HepG2 (cell line): ENCODE results near the gene PRR11. TPM values are rescaled to one million over a fixed set of nuclear protein-coding genes. Genes with fewer than 3 reads are reported as not detected.
A peak's percentile ranks its signal among the peaks of the same experiment; 100 is the strongest.

Experiments used
- KLF15 ChIP-seq: sonication (generic); formaldehyde crosslinking; IDR thresholded peaks from 2 replicates; pipeline ENCODE4 v1.8.1; 2023; ENCODE audit warnings: borderline replicate concordance, mild to moderate bottlenecking, inconsistent platforms, missing genetic modification reagents, mixed read lengths
- MYNN ChIP-seq: sonication (generic); formaldehyde crosslinking; IDR thresholded peaks from 2 replicates; pipeline ENCODE4 v1.4.0; 2020; ENCODE audit warnings: mild to moderate bottlenecking, low read depth, missing genetic modification reagents
- ZBTB8A ChIP-seq: sonication (generic); formaldehyde crosslinking; IDR thresholded peaks from 2 replicates; pipeline ENCODE4 v1.4.0; 2020; ENCODE audit warnings: mild to moderate bottlenecking, low read depth, missing genetic modification reagents, borderline replicate concordance
- ZNF430 ChIP-seq: sonication (generic); formaldehyde crosslinking; IDR thresholded peaks from 2 replicates; pipeline ENCODE4 v1.9.0; 2021; ENCODE audit warnings: mild to moderate bottlenecking, missing genetic modification reagents
- ZNF451 ChIP-seq: sonication (generic); formaldehyde crosslinking; IDR thresholded peaks from 2 replicates; pipeline ENCODE4 v1.5.0; 2020; ENCODE audit warnings: mild to moderate bottlenecking, missing genetic modification reagents
- ZNF670 ChIP-seq: sonication (generic); formaldehyde crosslinking; IDR thresholded peaks from 2 replicates; pipeline ENCODE4 v1.8.0; 2022; ENCODE audit warnings: mild to moderate bottlenecking, missing genetic modification reagents, borderline replicate concordance
- ZSCAN12 ChIP-seq: sonication (generic); formaldehyde crosslinking; IDR thresholded peaks from 2 replicates; pipeline ENCODE4 v1.9.0; 2021; ENCODE audit warnings: mild to moderate bottlenecking, missing genetic modification reagents
- polyA plus RNA-seq, 8 experiments: library from polyadenylated mRNA; depleted of rRNA in 3 of 8; stranded (reverse) in 7 of 8; unstranded in 1 of 8; fragments of >200 nt; fragmentation: Illumina TruSeq in 4 of 8; extraction: Trizol in 4 of 8; gene quantifications; 2 replicates each; pipeline versions ENCODE4 v1.2.1 to v1.2.3, GENCODE V29; 2011 to 2016; ENCODE audit warnings: low read depth in 4 of 8, missing spikeins in 1 of 8, mixed read lengths in 1 of 8; ENCODE audit not compliant: insufficient read depth in 1 of 8
- total RNA-seq, 5 experiments: library from RNA; depleted of rRNA; stranded (reverse); fragments of >200 nt; fragmentation: Illumina TruSeq; extraction: Trizol; gene quantifications; 2 replicates each; pipeline ENCODE4 v1.2.3, GENCODE V29; 2016; ENCODE audit warnings: low read depth in 1 of 5
- TF ChIP-seq, protein P1 (sequence below): sonication (generic); formaldehyde crosslinking; IDR thresholded peaks from 2 replicates; pipeline ENCODE4 v1.4.0; 2020; ENCODE audit warnings: low read depth, missing genetic modification reagents
- TF ChIP-seq, protein P2 (sequence below): sonication (generic); formaldehyde crosslinking; IDR thresholded peaks from 2 replicates; pipeline ENCODE4 v1.4.0; 2020; ENCODE audit warnings: mild to moderate bottlenecking, missing genetic modification reagents, borderline replicate concordance
- TF ChIP-seq, protein P3 (sequence below): fragments of 450-650 bp; IDR thresholded peaks from 2 replicates; pipeline ENCODE4 v1.6.1; 2017

The PRR11 gene
- total and polyA plus RNA-seq, 2 of the 13 experiments (the other 11 are each of a cell fraction or from before 2014, with no cell fraction given): 35.7 to 39.2 TPM

DNA sequence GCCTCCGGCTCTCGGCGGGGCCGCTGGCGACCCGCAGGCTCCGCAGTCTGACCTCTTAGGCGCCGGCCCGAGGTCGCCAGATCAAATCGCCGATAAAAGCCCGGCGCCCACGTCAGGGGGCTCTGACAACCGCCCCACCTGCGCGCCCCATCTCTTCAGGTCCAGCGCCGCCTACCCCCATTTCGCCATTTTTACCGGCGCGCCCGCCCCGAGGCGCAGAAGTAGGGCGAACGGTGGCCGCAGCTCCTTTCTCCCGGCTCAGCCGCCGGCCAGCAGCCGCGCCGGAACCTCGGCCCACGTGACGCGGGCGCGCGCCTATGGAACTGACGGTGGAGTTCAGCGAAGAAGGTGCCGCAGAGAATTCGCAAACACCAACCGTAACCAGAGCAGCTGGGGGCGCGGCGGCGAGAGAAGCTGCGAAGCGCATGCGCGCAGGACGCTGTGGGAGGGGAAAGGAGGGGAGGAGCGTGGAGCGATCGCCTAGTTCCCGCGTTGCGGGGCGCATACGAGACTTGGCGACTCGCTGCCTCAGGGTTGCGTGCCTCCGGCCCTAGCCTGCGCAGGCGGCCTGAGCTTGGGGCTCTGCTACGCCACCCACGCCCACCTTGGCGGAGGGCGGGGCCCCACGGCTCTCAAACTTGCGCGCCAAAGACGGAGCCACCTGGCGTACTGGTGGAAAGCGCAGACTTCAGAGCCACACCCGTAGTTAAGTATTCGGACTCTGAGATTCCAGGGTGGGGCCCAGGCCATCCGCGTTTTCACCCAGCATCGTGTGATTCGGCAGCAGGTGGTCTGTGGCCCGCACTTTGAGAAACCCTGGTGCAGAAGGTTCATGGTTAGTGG lies 48.9 kb upstream of the PRR11 start, which contains the start of gene TRIM37 (continued):
- TF ChIP-seq ZSCAN12 (CRISPR knock-in tag) (no peak), MYNN (CRISPR knock-in tag) (no peak), ZNF670 (CRISPR knock-in tag) (peak; percentile 86; the same call in 1 of the 2 replicates), ZNF430 (CRISPR knock-in tag) (peak; percentile 97), KLF15 (CRISPR knock-in tag) (0 out of 2 replicates have a peak, but pooled peaks have one; percentile 76), ZBTB8A (CRISPR knock-in tag) (0 out of 2 replicates have a peak, but pooled peaks have one; percentile 44), ZNF451 (CRISPR knock-in tag) (peak; percentile 93)
- TF ChIP-seq, protein P1, sequence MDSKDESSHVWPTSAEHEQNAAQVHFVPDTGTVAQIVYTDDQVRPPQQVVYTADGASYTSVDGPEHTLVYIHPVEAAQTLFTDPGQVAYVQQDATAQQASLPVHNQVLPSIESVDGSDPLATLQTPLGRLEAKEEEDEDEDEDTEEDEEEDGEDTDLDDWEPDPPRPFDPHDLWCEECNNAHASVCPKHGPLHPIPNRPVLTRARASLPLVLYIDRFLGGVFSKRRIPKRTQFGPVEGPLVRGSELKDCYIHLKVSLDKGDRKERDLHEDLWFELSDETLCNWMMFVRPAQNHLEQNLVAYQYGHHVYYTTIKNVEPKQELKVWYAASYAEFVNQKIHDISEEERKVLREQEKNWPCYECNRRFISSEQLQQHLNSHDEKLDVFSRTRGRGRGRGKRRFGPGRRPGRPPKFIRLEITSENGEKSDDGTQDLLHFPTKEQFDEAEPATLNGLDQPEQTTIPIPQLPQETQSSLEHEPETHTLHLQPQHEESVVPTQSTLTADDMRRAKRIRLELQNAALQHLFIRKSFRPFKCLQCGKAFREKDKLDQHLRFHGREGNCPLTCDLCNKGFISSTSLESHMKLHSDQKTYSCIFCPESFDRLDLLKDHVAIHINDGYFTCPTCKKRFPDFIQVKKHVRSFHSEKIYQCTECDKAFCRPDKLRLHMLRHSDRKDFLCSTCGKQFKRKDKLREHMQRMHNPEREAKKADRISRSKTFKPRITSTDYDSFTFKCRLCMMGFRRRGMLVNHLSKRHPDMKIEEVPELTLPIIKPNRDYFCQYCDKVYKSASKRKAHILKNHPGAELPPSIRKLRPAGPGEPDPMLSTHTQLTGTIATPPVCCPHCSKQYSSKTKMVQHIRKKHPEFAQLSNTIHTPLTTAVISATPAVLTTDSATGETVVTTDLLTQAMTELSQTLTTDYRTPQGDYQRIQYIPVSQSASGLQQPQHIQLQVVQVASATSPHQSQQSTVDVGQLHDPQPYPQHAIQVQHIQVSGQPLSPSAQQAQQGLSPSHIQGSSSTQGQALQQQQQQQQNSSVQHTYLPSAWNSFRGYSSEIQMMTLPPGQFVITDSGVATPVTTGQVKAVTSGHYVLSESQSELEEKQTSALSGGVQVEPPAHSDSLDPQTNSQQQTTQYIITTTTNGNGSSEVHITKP (CRISPR knock-in tag): no peak; the same call in 1 of the 2 replicates
- TF ChIP-seq, protein P2, sequence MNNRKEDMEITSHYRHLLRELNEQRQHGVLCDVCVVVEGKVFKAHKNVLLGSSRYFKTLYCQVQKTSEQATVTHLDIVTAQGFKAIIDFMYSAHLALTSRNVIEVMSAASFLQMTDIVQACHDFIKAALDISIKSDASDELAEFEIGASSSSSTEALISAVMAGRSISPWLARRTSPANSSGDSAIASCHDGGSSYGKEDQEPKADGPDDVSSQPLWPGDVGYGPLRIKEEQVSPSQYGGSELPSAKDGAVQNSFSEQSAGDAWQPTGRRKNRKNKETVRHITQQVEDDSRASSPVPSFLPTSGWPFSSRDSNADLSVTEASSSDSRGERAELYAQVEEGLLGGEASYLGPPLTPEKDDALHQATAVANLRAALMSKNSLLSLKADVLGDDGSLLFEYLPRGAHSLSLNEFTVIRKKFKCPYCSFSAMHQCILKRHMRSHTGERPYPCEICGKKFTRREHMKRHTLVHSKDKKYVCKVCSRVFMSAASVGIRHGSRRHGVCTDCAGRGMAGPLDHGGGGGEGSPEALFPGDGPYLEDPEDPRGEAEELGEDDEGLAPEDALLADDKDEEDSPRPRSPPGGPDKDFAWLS (CRISPR knock-in tag): no peak
- TF ChIP-seq, protein P3, sequence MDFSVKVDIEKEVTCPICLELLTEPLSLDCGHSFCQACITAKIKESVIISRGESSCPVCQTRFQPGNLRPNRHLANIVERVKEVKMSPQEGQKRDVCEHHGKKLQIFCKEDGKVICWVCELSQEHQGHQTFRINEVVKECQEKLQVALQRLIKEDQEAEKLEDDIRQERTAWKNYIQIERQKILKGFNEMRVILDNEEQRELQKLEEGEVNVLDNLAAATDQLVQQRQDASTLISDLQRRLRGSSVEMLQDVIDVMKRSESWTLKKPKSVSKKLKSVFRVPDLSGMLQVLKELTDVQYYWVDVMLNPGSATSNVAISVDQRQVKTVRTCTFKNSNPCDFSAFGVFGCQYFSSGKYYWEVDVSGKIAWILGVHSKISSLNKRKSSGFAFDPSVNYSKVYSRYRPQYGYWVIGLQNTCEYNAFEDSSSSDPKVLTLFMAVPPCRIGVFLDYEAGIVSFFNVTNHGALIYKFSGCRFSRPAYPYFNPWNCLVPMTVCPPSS: no peak
